GM19238 (cell line): ENCODE results near the gene EEF2K.
"Not testable (repeated sequence)": the region's sequence is repeated elsewhere in the genome, so short reads cannot be mapped to it uniquely, and the experiment has no call there.

ENCODE experiments used
- DNase-seq: peaks from one replicate; pipeline ENCODE4 v3.0.0; 2011; ENCODE audit warnings: low spot score; ENCODE audit not compliant: insufficient read length

Gene EEF2K

GRCh38 chr16:22206013-22206841 is at the start of gene EEF2K:
Gene EEF2K (plus strand): TSS chr16:22206278. CDS start chr16:22225730, 19,452 bp downstream.
- DNase-seq, result peak; percentile 89

- no peak for DNase-seq
These were observed 44.7 kb upstream of the EEF2K start for GRCh38 chr16:22161401-22161800.

GRCh38 chr16:22161999-22162655 is 44.0 kb upstream of the EEF2K start, which contains the start of gene SDR42E2:
Gene SDR42E2 (plus strand): TSS chr16:22162506. CDS start chr16:22165583, 3,077 bp downstream.
- DNase-seq, result peak; percentile 34

- no peak for DNase-seq
These were observed 43.4 kb upstream of the EEF2K start for GRCh38 chr16:22162656-22163009.

- DNase-seq, result no peak
These were observed 42.3 kb upstream of the EEF2K start for GRCh38 chr16:22163806-22164205.

- DNase-seq, result no peak
These were observed 41.6 kb upstream of the EEF2K start for GRCh38 chr16:22164482-22164881.

- no peak for DNase-seq
These were observed 40.4 kb upstream of the EEF2K start for GRCh38 chr16:22165508-22166285.

- DNase-seq, result no peak
These were observed 34.1 kb upstream of the EEF2K start for GRCh38 chr16:22171953-22172352.

GRCh38 chr16:22172642-22173041 is 33.4 kb upstream of the EEF2K start:
- not testable (repeated sequence) for DNase-seq

GRCh38 chr16:22174642-22175041 is 31.4 kb upstream of the EEF2K start:
- no peak for DNase-seq

- DNase-seq, result no peak
These were observed 27.8 kb upstream of the EEF2K start for GRCh38 chr16:22177968-22178930.

GRCh38 chr16:22181426-22181825 is 24.7 kb upstream of the EEF2K start:
- no peak for DNase-seq

- DNase-seq, result no peak
These were observed 24.2 kb upstream of the EEF2K start for GRCh38 chr16:22181843-22182242.

GRCh38 chr16:22183335-22183734 is 22.7 kb upstream of the EEF2K start:
- no peak for DNase-seq

- DNase-seq, result no peak
These were observed 22.0 kb upstream of the EEF2K start for GRCh38 chr16:22183901-22184614.

- no peak for DNase-seq
These were observed 21.5 kb upstream of the EEF2K start for GRCh38 chr16:22184615-22184968.

GRCh38 chr16:22186517-22186916 is 19.6 kb upstream of the EEF2K start:
- no peak for DNase-seq

- no peak for DNase-seq
These were observed 17.8 kb upstream of the EEF2K start for GRCh38 chr16:22188267-22188594.

GRCh38 chr16:22188595-22189442 is 17.3 kb upstream of the EEF2K start:
- DNase-seq, result peak; percentile 45
